Stimulated activated CD4-positive, alpha-beta T cell treated with anti-CD3 and anti-CD28 coated beads, Interleukin-1b, Interleukin-23, amount 100 ng/mL, for 48 hours (primary cell): ENCODE measurements around the gene OGFOD2.
"Not testable (repeated sequence)": the region's sequence is repeated elsewhere in the genome, so short reads cannot be mapped to it uniquely, and the experiment has no call there.

Source experiments
- DNase-seq: peaks from one replicate; pipeline ENCODE4 v3.0.0-alpha.2; 2020

OGFOD2 gene

GRCh38 chr12:123006977-123007376, 31.9 kb downstream of the OGFOD2 start:
- DNase-seq = no peak

DNA sequence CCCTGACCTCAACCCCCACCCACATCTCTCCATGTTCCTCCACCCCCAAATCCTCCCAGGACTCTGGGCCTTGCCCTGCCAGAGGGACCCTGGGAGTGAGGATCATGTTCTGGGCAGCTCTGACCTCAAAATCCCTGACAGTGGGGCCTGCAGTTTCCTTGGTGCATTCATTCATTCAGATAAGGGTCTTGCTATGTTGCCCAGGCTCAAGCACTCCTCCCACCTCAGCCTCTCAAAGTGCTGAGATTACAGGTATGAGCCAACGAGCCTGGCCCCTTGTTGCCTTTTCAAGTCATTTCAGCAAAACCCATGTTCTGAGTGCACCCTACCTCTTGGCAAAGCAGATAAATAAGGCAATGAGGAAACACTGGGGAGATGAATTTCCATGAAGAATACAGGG, 35.1 kb downstream of the OGFOD2 start:
- no peak for DNase-seq

DNA sequence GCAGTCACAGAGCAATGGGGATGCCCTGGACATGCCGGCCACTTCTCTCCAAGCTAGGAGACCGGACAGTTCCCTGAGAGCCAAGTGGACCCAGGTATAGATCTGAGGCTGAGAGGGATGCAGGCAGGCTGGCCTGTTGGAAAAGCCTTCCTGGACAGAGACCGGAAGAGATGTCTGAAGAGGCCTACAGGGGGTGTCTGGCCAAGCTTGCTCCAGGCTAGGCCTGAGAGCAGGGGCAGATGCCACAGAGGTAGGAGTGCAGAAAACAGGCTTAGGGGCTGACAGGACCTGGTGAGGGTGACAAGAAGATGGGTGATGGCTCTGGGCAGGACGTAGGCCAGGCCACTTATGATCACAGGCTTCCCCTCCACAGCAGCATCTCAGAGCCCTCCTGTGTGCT, 35.6 kb downstream of the OGFOD2 start:
- no peak for DNase-seq

DNA sequence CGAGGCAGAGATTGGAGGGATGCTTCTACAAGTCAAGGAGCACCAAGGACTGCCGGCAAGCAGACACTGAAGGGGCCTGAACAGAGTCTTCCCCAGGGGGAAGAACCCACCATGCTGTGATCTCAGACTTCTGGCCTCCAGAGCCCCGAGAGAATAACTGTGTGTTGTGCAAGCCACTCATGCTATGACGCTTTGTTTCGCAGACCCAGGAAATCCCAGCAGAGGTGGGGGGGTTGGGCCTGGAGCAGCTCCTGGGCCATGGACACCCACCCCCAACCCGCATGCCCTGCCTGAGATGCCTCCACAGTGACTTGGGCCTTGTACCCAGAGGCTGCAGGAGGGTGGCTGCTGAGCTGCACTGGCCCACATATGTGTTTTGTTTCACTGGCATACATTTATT, 36.7 kb downstream of the OGFOD2 start:
- no peak for DNase-seq

DNA sequence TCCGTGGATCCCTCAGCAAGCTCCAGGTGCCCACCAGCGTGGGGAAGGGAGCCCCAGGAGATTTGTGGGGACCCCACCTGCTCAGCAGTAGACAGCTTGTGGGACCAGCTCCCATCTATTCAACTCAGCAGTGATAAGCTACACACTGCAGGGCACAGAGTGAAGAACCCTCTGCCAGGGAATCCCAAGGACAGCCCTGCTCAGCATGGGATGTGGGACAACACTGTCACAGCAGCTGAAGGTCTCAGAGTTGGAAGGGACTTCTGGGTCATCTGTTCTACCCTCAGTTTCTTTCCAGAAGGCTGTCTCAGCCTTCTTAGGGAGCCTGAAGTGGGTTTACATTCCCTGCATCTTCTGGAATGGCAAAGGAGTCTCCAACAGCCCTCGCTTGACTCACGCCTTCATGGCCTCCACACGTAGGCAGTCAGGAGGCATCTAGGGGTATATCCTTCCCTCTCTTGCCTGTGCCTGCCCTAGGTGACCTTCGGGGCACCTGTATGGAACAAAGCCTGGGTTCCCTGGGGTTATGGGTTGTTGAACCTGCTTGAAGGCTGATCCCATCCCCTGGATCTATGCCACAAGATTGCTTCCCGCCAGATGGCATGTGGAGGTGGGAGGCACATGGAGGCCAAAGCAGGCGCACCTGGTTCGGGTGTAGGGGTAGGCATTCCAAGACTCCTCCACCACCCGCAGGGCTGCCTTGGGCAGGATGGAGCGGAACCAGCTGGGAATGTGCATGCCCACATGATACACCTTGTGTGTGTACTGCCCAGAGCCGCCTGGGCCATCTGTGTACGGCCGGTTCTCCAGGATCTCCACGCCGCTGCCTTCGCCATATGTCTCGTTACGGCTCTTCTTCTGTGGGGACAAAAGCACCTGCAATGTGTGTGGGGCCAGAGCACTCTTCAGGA, 38.4 kb downstream of the OGFOD2 start:
- no peak for DNase-seq

DNA sequence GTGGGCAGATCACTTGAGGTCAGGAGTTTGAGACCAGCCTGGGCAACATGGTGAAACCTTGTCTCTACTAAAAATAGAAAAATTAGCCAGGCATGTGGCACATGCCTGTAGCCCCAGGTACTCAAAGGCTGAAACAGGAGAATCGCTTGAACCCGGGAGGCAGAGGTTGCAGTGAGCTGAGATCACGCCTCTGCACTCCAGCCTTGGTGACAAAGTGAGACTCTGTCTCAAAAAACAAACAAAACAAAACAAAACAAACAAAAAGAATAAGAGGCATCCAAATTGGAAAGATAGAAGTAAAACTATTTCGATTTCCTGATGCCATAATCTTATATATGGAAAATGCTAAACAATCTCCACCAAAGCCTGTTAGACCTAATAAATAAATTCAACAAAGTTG, 39.4 kb downstream of the OGFOD2 start:
- DNase-seq = not testable (repeated sequence)

DNA sequence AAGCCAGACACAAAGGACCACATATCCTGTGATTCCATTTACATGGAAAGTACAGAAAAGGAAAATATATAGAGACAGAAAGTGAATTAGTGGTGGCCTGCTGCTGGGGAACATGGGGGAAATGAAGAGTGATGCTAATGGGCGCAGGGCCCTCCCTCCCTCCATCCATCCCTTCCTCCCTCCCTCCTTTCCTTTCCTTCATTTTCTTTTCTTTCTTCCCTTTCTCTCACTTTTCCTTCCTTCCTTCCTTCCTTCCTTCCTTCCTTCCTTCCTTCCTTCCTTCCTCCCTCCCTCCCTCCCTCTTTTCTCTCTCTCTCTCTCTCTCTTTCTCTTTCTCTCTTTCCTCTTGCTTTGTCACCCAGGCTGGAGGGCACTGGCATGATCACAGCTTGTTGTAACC, 42.7 kb downstream of the OGFOD2 start:
- no peak for DNase-seq

DNA sequence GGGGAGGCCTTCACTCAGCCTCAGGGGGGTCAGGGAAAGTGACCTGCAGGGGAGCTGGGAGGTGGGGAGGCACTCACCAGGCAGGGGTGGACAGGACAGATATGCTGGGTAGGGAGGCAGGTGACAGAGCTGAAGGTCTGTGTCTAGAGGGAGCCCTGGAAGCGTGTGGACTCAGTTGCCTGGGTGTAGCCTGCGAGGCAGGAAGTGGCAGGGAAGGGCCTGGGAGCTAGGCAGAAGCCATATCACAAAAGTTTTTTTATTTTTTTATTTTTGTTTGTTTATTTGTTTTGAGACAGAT, 44.7 kb downstream of the OGFOD2 start:
- DNase-seq = no peak

DNA sequence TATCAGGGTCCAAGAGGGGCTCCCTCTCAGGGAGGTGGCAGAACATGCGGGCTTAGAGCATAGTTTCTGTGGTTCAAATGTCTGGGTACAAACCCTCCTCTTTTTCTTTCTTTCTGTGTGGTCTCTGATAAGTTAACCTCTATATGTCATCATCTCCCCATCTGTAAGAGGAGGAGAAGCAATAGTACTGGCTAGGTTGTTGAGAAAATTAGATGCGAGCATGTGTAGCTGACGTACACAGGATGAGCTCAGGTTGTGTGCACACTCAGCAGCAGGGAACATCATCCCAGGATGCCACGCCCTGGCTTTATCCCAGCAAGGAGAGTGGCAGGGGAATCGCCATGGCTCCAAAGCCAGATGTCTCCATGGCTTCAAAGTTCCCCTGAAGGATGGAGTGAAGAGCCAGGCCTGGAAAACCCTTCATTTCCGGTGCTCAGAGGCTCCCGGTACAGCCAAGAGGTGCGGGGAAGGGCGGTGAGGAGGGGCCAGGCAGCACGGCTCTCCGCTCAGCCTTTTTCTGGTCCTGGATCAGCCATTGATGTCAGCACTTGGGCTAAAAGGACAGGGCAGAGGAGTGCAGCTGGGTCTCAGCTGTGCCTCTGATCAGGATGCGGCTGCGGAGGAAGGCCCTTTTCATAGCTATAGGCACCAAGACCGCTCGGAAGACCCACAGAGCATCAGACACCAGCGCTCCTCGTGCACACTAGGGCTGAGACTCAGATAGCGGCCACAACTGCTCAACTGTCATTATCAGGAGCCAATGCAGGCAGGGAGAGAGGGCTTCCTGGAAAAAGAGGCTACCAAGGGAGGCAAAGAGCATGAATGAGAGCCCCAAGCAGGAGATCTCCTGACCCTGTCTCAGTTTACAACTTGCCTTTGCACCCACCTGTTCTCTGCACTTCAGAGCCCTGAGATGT, 46.9 kb downstream of the OGFOD2 start:
- DNase-seq = no peak

DNA sequence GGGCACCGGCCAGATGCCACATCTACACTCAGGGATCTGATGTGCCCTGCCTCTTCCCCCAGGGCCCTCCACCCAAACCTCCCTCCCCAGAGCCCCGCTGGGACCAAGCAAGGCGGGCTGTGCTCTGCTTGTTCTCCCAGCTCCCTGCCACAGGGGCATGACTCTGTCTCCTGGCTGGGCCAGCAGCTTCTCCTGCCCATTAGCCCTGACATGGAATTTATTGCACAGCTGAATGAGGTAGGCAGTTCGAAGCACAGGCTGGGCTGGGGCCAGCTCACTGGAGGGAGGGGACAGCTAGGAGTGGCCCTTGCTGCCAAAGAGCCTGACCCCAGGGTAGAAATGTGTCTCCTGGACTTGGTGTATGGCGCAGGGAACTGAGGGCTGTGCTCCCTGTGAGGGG, 47.8 kb downstream of the OGFOD2 start:
- no peak for DNase-seq

DNA sequence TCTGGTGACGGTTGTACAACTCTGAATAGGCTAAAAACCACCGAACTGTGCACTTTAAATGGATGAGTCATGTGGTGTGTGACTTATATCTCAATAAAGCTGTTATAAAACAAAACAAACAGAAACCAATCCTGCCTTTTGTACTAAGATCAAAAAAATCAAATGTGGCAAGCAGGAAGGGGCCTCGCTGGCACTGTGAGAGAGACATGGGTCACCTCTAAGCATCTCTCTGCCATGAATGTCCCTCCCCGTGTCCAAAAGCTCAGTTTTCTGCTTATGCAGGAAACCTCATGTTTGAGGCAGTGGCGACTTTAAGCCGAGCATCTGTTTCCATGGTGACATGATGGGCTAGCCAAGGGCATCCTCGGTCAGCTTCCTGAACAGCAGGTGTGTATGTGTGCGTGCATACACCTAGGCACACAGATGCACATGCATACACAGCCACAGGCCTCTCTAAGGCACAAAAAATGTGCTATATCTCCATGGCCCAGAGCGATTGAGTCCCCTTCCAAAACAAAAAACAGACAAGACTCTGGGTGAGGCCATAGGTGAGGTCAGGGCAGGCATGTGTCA, 49.9 kb downstream of the OGFOD2 start:
- peak; percentile 32 for DNase-seq

- no peak for DNase-seq
These were observed 51.2 kb downstream of the OGFOD2 start for GRCh38 chr12:123026094-123026853.

DNA sequence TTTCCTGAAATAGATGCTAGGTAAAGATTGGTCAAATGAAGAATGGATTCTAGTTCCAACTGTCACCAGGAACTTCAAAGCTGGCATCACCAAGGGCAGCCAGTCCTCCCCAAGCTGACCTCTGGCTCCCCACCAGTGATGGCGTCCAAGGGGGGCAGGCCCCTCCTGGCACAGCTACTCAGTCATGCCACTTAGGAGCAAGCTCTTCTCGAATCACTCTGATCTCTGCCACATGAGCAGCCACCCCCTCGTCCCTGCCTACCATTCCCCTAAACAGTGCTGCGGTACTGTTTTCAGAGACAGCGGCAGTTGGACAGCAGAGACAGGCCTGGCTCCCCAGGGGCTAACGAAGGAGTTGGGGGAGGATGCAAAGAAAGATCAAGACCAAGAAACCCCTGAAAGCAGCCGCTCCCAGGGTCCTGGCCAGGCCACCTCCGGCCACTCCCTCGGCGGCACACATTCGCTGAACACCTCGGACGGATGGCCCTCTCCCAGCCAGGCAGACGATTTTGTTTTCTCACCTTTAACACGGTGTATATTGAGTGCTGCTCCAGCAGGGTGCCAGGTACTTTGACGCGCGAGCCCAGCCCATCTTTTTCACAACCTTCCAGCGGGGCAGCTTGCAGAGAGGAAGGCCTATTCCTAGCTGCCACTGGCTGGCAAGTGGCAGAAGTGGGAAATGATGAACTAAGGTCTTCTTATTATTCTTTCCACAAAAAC, 52.8 kb downstream of the OGFOD2 start:
- no peak for DNase-seq

DNA sequence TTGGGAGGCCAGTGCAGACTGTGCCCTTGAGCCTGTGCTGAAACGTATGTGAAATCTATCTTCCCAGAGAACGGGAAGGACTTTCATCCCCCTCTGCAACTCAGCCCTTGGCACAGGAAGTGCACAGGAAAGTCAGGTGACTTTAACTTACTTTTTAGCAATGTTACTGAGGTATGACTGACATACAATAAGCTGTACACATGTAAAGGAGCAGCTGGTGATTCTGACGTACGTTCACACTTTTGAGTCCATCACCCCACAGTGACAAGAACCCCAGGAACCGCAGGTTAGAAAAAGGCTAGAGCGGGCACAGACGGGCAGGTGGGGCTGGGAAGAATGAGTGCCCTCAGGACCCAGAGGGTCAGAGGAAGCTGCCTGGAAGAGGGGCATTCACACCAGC, 53.4 kb downstream of the OGFOD2 start:
- DNase-seq = no peak

DNA sequence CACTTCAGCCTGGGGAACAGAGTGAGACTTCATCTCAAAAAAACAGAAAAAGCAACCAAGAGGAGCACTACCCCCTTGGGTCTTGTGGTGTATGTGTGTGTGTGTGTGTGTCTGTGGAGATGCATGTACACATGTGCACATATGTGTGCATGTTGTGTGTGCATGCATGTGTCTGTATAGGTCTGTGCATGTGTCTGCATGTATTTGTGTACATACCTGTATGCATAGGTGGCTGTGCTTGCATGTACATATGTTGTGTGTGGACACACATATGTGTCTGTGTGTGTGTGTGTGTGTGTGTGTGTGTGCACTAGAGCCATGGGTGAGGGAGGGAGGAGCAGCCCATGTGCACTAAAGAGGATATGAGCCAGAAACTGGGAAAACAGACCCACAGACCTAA, 54.5 kb downstream of the OGFOD2 start:
- no peak for DNase-seq
